Pulmonary artery endothelial cell (primary cell): ENCODE results near the gene HOMER2. TPM values are rescaled to one million over a fixed set of nuclear protein-coding genes. Genes with fewer than 3 reads are reported as not detected.
A peak's percentile ranks its signal among the peaks of the same experiment; 100 is the strongest.

ENCODE experiments used
- DNase-seq: peaks from one replicate; pipeline ENCODE4 v3.0.0-alpha.2; 2011; ENCODE audit warnings: low read depth, low spot score
- total RNA-seq: library from RNA; depleted of rRNA; stranded (reverse); fragments of >200 nt; gene quantifications from 2 replicates; pipeline ENCODE4 v1.2.3, GENCODE V29; 2014

The HOMER2 gene
- total RNA-seq, 1 donor from 2014 or later: 0.40 TPM

- DNase-seq: no peak
Measured at GRCh38 chr15:82864967-82865366, 87.6 kb downstream of the HOMER2 start.

- DNase-seq: no peak
Measured at GRCh38 chr15:82862886-82863285, 89.6 kb downstream of the HOMER2 start.

- DNase-seq: no peak
Measured at GRCh38 chr15:82858932-82859331, 93.6 kb downstream of the HOMER2 start.

- DNase-seq: no peak
Measured at GRCh38 chr15:82856397-82857170, 95.9 kb downstream of the HOMER2 start.

GRCh38 chr15:82855286-82856100, 97.0 kb downstream of the HOMER2 start:
- DNase-seq: no peak

- no peak for DNase-seq
Measured at GRCh38 chr15:82854554-82854953, 98.0 kb downstream of the HOMER2 start.

- DNase-seq: no peak
Measured at GRCh38 chr15:82852941-82853561, 99.5 kb downstream of the HOMER2 start.

- DNase-seq: no peak
Measured at GRCh38 chr15:82851981-82852511, 100.5 kb downstream of the HOMER2 start.

GRCh38 chr15:82851306-82851850, 101.1 kb downstream of the HOMER2 start:
- no peak for DNase-seq

- no peak for DNase-seq
Measured at GRCh38 chr15:82850731-82851130, 101.8 kb downstream of the HOMER2 start.

GRCh38 chr15:82849556-82850512, 102.7 kb downstream of the HOMER2 start:
- DNase-seq: peak; percentile 43

GRCh38 chr15:82848241-82848993, 104.1 kb downstream of the HOMER2 start:
- DNase-seq: no peak

GRCh38 chr15:82847703-82848102, 104.8 kb downstream of the HOMER2 start:
- DNase-seq: no peak

- DNase-seq: no peak
Measured at GRCh38 chr15:82846621-82847020, 105.9 kb downstream of the HOMER2 start.

GRCh38 chr15:82845686-82846085, 106.8 kb downstream of the HOMER2 start:
- DNase-seq: no peak

GRCh38 chr15:82843566-82843965, 109.0 kb downstream of the HOMER2 start:
- no peak for DNase-seq

- no peak for DNase-seq
Measured at GRCh38 chr15:82840166-82840565, 112.4 kb downstream of the HOMER2 start.

GRCh38 chr15:82839136-82839535, 113.4 kb downstream of the HOMER2 start:
- no peak for DNase-seq

- DNase-seq: no peak
Measured at GRCh38 chr15:82838096-82838735, 114.3 kb downstream of the HOMER2 start.
